Dermis microvascular lymphatic vessel endothelial cell (primary cell): ENCODE data around the gene ARMCX2. TPM values are rescaled to one million over a fixed set of nuclear protein-coding genes. Genes with fewer than 3 reads are reported as not detected.
"Not testable (repeated sequence)": the region's sequence is repeated elsewhere in the genome, so short reads cannot be mapped to it uniquely, and the experiment has no call there.

ENCODE experiments used
- DNase-seq, 2 donors: peaks; one replicate each; pipeline versions ENCODE4 v3.0.0 to v3.0.0-alpha.2; 2010; ENCODE audit warnings: low read depth in 2 of 2
- total RNA-seq: library from RNA; depleted of rRNA; stranded (reverse); fragments of >200 nt; gene quantifications from 2 replicates; pipeline ENCODE4 v1.2.1, GENCODE V29; 2014

Gene ARMCX2
- 29.7 and 51.2 TPM in 2 replicates for total RNA-seq

DNA sequence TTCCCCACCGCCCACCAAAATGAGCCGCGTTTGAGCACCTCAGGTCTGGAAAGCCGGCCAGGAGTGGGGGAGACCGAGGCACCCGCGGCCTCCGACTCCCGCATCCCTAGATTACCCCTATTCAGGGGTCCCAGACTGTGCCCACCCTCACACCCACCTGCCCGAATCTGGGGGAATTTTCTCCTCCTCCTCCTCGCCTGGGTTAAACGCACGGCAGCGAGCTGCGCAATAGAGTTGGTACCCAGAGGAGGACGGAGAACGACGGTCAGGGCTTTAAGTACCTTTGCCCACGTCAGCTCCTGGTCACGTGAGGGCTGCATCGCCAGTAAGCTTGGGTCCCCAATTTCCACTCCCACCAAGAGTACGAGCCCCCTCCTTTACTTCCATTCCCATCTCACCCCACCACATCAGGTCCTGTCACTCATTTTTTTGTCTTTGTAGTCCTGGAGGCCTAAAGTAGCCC lies at the start of gene ARMCX2:
ARMCX2 (minus strand) TSS at position 250 of the 463 bp plus-strand sequence. CDS start 2,262 bp downstream, outside the sequence.
- DNase-seq, result peak; percentile 33 to 57

DNA sequence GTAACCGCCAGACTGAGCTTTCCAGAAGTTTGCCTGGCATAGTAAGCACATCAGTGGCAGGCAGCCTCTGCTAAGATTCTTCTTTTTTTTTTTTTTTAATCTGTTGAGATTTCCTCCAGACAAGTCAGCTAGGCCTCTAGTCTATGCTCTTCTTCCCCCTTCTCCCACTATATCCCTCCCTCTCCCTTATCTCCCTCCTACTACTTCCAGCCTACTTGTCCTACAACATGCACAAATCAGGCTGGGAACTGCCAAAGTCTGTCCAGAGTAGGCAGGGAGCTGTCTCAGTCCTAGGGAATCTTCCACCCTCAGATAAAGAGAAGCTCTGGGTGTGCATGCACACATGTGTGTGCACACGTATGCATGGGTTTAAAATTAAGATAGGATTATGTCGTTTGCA lies 49.7 kb upstream of the ARMCX2 start:
- no peak for DNase-seq

DNA sequence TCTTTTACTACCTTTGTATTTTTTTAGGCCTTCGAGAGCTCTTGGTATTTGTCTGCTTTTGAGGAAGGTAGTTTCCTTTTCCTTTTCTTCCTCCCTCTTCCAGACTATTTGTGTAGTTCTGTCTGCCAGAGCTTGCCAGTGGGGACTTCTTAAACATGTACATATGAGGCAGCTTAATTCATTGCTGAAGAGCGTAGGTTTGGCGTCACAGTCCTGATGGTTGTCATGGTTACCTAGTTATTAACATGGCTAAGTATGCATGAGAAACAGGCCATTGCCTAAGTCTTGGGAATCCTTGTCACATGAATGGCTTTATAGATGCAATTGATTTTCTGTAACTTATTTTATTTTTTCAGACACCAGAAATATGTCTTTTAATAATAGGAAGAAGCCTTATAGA lies 48.5 kb upstream of the ARMCX2 start:
- no peak for DNase-seq

DNA sequence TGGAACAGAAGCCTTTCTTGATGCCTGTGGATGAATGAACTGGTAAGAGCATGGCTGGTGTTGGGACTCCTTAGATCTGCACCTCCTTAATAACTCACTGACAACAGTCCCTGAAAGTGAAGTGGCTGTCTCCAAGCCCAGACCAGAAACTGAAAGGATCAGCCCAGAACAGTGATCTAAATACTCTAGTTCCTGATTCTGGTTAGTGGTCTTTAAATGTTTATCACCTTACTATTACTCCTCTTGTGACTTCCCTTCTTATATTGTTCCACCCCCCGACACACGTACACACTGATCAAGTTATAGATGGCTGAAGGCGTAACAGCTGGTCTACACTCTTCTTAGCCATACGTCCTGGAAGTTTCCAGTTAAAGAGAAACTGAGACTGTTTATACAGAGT lies 33.8 kb upstream of the ARMCX2 start:
- no peak for DNase-seq

DNA sequence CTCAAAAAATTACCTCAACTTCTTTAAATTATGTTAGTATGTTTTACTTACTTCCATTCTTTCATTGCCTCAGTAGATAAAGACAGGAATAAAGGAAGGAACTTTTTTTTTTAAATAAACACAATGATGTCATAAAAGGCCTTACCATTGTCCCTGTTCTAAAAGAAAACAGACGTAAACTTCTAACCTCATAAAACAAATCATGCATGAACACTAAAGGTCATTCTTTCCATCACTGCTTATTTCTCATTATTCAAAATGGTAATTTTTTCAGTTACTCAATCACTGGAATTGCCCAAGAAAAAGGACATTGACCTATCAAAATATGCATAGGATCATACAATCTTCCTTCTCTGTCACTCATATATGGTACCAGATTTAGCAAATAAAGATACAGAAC lies 32.2 kb upstream of the ARMCX2 start:
- DNase-seq, result peak; percentile 17 to 31

DNA sequence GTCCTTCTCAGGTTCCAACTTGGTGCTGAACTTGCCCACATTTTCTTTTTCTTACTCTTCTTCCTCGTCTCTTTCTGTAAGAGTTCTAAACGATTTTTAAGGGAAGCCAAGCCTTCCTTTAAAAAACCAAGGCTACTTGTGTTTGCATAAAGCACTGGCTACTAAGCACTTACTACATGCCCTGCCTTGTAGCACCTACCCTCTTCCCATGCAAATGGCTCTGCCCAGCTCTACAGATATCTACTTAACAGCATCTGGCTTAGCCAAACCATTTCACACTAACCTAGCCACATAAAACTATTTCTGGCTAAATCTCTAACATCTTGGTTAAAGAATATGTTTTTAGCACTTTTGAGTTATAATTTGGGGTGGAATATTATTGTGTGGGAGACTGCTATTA lies 26.9 kb upstream of the ARMCX2 start:
- DNase-seq, result no peak

DNA sequence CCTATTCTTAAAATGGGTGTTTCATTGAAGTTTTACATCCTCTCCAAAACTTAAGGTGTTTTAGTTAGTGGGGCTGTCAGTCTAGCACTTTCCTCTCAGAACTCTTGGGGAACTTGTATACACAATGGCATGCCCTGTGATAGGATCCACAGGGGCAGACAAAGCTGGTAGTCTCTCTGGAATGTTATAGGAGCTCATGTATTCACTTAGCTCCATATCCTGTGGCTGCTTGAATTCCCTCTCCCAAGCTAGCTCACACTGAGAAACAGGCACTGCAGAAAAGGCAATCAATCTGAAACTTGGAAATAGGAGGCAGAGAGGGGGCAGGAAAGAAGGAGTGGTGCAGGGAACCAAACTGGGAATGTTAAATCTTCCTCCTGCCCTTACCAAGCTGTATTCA lies 26.3 kb upstream of the ARMCX2 start:
- DNase-seq, result no peak

DNA sequence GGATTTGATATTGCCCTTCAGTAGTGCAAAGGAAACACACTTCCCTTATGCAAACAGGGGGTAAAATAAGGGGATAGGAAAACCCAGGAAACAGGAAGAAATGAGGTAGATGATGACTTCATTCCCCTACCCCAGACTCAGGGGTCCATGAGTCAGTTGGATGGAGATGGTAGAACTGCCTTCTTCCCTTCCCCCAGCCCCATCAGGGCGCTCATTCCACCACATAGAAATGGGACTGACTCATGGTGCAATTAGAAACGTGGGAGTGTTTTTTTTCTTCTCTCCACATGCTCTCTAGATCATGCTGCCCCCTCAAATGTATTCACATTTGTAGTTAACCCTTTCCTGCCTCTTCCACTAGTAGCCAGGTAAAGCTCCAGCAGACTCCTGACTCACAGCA lies 23.1 kb upstream of the ARMCX2 start:
- peak; percentile 5 to 48 for DNase-seq

DNA sequence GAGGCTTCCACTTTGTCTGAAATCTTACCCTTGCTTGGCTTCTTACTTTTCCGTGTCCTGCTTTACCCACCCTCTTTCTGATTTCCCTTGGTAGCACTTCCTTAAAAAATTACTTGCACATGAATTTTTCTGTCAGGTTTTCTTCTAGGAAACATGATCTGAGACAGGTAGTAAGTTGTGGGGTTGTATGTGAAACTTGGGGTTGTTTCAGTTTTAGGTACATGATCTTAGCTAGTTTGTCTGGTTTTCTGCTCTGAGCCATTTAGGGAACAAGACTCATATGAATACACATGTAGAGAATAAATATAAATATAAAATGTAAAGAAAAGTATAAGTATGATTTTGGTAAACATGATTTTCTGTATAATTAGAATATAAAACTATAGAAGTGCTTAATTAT lies 17.4 kb upstream of the ARMCX2 start:
- DNase-seq, result no peak

DNA sequence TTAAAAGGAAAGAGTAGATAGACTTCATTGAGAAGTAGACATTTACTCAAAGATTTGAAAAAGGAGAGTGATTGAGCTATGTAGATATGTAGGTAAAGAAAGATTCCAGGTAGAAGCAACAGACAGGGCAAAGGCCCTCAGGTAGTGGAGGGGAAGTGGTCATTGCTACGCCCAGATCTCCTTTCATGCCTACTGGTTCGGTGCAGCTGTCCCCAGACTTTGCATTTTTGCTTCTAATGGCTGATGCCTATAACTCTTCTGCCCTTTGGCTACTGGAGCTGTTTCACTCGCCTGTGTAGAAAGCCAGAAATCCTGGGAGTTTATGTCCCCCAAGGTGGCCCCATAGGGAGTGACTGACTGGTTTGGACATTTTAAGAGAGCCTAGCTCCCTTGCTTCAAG lies 16.9 kb upstream of the ARMCX2 start:
- no peak for DNase-seq

DNA sequence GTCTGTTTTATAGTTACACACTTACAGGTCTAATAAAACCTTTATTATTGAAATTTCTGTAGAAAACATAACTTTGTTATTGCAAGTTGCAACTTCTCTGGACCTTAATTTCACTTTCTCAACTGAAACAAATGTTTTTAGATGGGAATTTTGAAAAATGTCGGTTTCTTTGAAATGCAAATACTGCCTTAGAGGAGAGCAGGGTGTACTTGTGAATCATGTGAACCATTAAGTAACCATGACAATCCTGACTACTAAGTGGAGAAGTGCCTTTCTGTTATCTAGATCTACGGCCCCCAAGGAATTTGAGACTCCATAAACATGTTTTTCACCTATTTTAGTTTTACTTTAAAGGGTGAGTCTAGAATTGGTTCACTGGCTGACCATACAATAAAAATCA lies 8.5 kb upstream of the ARMCX2 start:
- DNase-seq, result no peak

DNA sequence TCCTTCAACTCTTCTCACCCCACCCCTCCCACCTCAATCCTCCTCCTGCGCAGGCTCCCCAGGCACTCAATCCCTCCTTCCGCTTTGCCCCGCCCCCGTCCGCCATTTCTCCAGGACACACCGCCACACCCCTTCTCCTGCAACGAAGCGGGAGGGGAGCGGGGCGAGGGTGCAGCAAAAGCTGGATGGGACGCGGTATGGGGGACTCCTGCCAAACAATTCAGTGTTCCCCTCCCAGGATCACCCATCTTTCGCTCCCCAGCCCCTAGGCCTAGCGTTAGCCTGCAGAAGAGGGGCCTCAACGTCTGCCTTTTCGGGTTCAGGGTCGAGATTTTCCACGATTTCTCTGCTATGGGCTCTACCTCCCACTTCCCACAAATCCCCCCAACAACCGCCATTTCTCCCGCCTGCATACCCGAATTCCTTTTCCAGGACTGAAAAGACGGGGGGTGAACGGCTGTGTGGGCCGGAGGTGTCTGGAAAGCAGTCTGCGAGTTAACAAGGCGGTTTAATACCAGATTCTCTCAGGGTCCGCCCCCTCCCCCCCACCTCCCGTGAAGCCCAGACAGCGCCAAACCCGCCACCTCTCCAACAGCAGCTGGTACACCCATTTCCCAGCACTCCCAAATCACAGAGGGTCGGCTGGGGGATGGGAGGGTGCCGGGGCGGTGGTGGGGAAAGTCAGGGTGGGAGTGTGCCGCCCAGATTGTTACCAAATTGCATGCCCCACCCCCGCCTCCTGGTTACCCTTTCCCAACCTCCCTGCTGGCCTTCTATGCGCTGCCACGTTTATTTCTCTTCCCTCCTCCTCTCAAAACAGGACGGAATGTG lies 774 bp downstream of the ARMCX2 start:
- peak in 1 of 2 donors; percentile 36 for DNase-seq

DNA sequence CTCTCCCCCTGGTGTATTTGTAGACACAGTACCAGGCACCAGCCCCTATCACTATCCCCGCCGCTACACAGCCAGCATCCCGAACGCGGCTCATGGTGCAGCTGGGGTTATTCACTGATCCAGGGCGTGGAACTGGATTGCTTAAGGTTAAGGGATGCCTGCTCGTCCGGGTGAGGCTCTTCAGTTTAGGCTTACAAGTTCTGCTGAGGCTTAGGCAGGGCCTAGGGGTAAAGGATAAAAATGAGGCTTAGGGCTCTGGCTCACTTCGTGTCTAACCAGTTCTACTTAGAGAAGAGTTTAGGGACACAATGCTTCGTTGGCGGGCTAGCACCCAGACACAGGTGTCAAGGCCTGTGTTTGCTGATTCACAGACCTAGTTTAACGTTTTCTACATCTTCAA lies 2.2 kb downstream of the ARMCX2 start:
- DNase-seq, result no peak

DNA sequence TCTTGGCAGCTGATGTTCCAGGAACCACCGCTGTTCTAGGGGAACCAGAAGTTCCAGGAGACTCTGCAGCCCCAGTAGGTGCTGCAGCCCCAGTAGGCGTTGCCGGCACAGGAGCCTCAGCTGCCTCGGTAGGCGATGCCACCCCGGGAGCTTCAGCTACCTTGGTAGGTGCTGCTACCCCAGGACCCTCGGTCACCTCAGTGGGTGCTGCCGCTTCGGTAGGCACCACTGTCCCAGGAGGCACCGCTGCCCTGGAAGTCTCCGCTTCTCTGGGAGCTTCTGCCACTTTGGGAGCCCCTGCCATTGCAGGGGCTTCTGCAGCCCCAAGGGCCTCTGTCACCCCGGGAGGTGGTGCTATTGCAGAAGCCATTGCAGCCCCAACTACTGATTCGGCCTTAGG lies 2.8 kb downstream of the ARMCX2 start:
- DNase-seq, result no peak

DNA sequence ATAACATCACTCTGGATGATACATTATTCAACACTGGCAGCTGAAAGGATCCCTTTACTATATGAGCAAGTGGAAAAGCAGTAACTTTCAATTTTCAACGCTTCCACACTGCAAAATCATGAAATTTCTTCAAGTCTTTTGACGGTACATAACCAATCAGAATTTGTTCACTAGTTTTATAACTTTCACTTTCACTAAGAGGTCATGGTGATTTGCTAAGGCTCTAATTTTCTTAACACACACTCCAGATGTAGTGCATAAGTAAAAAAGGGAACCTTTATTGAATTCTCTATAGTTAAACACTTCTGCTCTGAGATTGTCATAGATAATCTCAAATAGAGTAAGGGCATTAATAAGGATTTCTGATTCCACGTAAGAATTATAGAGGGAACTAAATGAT lies 4.1 kb downstream of the ARMCX2 start:
- no peak for DNase-seq

DNA sequence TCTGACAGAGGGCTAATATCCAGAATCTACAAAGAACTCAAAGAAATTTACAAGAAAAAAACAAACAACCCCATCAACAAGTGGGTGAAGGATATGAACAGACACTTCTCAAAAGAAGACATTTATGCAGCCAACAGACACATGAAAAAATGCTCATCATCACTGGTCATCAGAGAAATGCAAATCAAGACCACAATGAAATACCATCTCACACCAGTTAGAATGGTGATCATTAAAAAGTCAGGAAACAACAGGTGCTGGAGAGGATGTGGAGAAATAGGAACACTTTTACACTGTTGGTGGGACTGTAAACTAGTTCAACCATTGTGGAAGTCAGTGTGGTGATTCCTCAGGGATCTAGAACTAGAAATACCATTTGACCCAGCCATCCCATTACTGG lies 11.9 kb downstream of the ARMCX2 start:
- DNase-seq, result not testable (repeated sequence)

DNA sequence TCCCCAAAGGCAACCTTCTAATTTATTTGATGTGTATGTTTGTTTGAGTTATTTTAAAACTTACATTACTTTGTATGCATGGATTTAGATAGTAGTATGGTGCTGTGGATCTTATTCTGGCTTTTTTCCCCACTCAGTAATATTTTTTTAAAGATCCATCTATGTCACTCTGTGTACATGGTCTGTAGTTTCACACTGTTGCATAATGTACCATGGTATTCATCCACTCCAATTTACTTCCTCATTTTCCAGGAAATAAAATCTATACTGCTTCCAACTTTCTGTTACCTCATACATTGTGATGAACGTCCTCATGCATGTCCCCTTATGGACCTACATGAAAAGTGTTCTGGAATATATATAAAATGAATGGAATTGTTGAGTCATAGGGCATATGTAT lies 17.6 kb downstream of the ARMCX2 start:
- no peak for DNase-seq

DNA sequence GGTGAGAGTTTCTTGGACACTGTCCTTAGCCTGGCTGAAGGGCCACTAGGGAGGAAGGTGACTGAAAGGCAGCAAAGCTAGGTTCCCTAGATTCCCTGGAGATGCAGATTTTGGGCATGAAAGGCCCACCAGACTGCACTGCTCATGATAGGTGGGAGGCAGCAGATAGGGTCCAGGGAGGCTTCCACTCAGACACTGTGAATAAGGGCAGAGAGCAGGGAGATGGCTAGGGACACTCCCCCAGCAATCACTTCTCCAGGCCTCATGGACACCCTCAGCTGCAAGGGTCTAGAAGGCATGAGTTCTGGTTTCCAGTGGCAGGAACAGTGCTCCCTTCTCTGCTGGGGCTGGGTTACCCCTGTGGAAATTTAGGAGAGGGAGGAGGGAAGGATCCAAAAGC lies 20.1 kb downstream of the ARMCX2 start:
- DNase-seq, result no peak

DNA sequence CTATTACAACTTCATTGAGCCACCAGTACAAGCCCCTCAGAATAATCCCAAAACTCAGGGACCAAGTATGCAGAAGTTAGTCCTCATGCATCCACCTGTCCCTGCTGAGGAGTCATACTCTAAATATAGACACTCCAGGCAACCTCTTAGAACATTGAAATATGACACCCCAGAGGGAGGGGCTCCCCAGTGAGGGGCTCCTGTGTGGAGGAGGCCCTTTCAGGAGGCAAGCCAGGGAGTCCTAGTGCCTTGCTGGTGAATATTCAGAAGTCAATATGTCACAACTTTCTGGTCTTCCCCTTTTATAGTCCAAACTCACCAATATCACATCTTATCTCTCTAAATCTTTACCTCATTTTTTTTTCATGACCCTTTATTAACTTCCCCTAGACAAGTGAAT lies 40.3 kb downstream of the ARMCX2 start:
- peak in 1 of 2 donors; percentile 5 for DNase-seq

DNA sequence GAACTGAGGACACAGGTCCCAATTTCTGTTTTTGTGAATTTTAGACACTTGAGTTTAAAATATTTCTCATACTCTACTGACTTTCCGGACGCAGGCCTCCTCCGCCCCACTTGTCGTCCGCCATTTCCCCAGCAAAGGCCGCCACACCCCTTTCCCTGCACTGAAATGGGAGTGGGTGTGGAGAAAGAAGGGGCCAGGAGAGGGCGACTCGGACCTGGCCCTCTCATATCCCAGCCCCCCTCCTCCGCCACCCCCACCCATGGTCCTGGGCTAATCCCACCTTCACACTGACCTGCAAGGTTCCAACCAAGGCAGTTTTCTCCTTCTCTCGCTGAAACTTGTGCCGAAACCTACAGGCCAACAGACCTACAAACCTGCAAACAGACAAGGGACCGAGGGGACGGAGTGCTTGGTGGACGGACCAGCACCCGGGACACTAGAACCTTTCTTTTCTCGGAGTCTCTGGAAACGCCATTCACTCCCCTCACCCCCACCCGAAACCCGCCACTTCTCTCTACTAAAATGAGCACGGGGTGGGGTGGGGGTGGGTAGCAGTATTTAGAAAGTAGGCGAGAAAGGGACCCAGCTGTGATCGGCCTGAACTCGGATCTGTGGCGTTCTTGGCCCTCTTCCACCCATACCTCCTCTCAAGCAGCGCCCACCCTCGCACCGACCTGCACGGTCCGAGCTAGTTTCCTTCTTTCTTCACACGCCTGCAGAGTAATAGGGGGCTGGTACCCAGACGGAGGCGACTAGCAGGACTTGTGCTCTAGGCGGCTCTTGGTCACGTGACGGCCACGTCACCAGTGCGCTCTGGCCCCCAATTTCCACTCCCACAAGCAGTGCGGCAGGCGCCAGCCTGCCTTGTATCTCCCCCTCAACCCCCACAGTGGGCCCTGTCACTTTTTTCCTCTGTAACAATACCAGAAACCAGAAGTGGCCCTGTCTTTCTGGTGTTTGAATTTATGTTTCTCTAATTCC lies 42.1 kb downstream of the ARMCX2 start, which contains the start of gene ARMCX6:
ARMCX6 (minus strand) TSS at position 790 of the 981 bp plus-strand sequence. CDS start 1,380 bp downstream, outside the sequence.
- DNase-seq, result peak; percentile 42 to 79

DNA sequence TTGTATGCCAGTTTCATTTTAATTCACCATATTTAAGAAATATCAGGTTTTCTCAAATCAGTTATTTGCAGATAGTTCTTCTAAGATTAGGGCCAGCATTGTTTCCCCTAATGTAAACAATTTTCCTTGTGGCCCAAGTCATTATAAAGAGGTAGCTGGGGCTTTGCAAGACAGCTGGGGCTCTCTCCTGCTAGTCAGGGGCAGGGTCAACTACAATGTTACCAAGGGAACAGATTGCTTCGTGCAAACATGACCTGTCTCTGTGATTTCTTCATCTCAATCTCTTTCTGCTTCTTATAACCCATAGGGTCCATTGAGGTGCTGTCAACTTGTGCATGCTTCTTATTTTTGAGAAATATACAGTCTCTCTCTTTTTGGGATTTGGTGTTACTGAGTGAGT lies 53.9 kb downstream of the ARMCX2 start:
- no peak for DNase-seq
